ENCODE results near the gene HSPA4.

DNA sequence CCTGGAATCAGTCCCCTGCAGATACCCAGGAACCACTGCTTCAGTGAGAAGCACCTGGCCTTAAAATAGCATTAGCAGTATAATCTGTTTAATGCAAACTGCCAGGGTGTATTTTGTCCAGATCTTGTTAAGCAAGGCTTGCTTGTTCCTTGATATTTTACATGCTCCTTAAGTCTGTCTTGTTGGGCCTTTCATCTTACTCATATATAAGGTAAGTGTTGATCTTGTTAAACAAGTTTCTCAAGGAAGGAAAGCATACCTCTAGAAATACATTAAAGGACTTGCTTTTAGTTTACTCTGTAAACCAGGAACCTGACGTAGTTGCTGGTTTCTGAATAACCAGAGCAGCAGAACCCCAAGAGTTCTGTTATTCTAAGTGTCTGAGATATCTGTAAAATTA, 13.7 kb downstream of the HSPA4 start:
- TF ChIP-seq POLR2A (IDR thresholded peaks at IDR 0.05; ENCODE audit: low read length) (no peak), GATA1 (IDR thresholded peaks at IDR 0.05; ENCODE audit: low read depth, low read length) (no peak)
